GM12801 (cell line): Measurements from ENCODE around the gene RTF1.

ENCODE experiments used
- CTCF ChIP-seq: IDR thresholded peaks from one replicate; pipeline ENCODE4 v1.5.1; 2011; ENCODE audit warnings: control low read depth; ENCODE audit not compliant: insufficient read length; ENCODE audit errors: extremely low read depth

RTF1 gene

GRCh38 chr15:41493205-41493901, 76.5 kb downstream of the RTF1 start, which contains the start of gene ITPKA:
ITPKA (plus strand) TSS chr15:41493874; CDS start chr15:41493928, 54 bp downstream.
- TF ChIP-seq CTCF, result no peak

- no peak for TF ChIP-seq CTCF
Observed at GRCh38 chr15:41493902-41494189, 77.0 kb downstream of the RTF1 start.

- TF ChIP-seq CTCF, result no peak
Observed at GRCh38 chr15:41494190-41494921, 77.5 kb downstream of the RTF1 start.

GRCh38 chr15:41494922-41495735, 78.2 kb downstream of the RTF1 start:
- TF ChIP-seq CTCF, result no peak

- no peak for TF ChIP-seq CTCF
Observed at GRCh38 chr15:41495736-41496599, 79.1 kb downstream of the RTF1 start.

GRCh38 chr15:41498657-41499056, 81.8 kb downstream of the RTF1 start:
- no peak for TF ChIP-seq CTCF
